GM21360 (cell line): ENCODE data around the gene OR4D1.

Experiments used
- ATAC-seq: cut with Tn5 transposase; IDR thresholded peaks from one replicate; pipeline ENCODE4 v1.9.1; 2021; ENCODE audit warnings: mild to moderate bottlenecking, moderate library complexity; ENCODE audit not compliant: unreplicated experiment

OR4D1 gene

DNA sequence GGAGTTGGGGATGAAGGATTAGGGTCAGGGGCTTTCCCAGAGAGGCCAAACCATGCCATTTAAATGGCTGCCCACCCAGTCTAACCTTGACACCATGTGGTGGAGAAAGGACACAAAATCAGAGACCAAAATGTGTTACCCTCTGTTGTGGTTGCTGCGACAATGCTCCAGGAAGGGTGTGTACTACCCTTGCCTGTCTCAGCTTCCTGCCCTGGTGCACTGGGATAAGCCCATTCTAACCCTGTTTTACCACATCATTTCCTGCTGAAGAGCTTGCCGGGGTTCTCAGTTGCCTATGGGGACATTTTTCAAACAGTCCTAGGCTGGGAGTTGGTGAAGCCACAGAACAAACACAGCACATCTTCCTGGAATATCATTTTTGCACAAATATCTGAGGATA is 4.9 kb downstream of the OR4D1 start:
- ATAC-seq = no peak

DNA sequence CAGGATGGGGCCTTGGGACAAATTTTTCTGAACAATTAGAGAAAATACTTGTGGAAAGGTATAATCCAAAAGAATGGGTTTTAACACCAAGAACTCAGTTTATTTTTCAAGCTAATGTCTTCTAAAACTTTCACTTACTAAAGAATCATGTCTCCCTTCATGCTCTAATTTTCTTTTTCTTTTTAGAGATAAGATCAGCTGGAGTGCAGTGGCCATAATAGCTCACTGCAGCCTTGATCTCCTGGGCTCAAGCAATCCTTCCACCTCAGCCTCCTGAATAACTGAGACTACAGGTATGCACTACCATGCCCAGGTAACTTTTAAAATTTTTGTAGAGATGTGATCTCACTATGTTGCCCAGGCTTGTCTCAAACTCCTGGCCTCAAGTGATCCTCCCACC is 5.5 kb downstream of the OR4D1 start:
- ATAC-seq = no peak

GRCh38 chr17:58156839-58157803 is 8.9 kb downstream of the OR4D1 start:
- ATAC-seq = no peak

DNA sequence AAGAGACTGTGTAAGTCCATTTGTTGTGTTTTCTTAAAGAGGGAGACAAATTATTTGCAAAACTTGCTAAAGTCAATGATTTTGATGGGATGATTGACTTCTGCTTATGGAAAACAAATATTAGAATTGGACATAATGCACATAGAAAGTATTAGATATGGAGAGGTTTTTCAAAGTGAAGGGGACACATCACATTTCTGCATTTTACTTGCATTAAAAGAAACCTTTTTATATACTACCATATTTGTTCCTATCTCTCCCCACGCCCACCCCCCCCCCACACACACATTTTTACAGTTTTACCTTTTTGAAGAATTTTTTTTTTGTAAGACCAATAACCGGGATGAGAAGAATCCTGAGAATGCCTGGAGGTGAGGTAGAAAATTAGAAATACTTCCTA is 10.0 kb downstream of the OR4D1 start:
- ATAC-seq = no peak

- ATAC-seq = no peak
Observed at GRCh38 chr17:58161566-58161965, 13.4 kb downstream of the OR4D1 start.

GRCh38 chr17:58165981-58166380 is 17.8 kb downstream of the OR4D1 start:
- no peak for ATAC-seq

DNA sequence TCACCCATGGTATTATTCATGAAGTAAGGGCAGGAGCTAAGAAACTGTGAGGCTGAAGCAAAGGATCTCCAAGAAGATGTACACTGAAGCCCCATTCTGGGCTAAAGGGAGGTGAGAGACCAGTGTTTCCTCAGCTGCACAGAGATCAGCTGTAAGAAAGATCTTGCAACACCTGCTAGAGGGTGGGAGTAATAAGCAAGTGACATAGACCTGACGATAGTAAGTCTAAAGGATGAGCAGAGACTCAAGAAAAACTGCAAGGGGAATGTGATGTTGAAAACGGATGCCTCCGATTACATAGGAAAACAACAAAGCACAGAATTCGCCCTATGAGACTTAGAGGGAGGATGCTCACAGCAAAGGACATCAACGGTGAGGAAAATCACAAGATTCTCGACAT is 18.5 kb downstream of the OR4D1 start, which contains the start of gene OR4D2:
OR4D2 (plus strand) TSS at position 301 of the 400 bp plus-strand sequence. CDS start 2,674 bp downstream, outside the sequence.
- no peak for ATAC-seq

DNA sequence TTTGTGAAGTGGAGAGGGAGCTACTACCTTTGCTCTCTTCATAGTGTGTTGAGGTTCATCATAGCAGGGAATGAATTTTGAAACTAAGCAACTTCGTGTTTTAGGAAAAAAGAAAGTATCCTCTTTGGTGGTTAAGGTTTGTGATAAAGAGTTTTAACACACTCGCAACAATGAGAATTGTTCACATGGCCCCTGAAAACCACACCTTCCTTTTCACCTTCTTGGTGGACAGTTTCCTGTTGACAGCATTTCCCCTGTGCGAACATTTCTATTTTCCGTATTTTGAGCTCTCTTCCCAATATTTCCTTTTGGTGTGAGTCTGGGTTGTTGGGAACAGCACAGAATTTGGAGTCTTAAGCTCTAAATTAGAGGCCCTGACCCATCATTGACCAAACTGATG is 22.4 kb downstream of the OR4D1 start:
- ATAC-seq = no peak

- no peak for ATAC-seq
Observed at GRCh38 chr17:58172369-58173071, 24.3 kb downstream of the OR4D1 start.

- no peak for ATAC-seq
Observed at GRCh38 chr17:58174871-58175270, 26.7 kb downstream of the OR4D1 start.

DNA sequence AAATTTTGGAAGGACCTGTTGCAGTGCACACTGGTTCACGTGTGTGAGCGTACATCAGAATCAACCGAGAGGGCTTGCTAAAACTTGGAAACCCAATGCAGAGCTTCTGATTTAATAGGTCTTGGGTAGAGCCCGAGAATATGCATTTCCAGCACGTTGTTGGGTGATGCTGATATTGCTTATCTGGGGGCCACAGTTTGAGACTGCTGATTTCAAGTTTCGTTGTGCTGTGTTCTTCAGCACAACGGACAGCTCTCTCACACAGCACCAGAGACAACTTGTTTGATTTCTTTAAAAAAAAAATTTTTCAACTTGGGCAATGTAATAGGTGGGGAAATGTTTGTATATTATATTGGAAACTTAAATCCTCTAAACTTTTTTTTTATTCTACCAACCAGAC is 28.0 kb downstream of the OR4D1 start:
- ATAC-seq = no peak

DNA sequence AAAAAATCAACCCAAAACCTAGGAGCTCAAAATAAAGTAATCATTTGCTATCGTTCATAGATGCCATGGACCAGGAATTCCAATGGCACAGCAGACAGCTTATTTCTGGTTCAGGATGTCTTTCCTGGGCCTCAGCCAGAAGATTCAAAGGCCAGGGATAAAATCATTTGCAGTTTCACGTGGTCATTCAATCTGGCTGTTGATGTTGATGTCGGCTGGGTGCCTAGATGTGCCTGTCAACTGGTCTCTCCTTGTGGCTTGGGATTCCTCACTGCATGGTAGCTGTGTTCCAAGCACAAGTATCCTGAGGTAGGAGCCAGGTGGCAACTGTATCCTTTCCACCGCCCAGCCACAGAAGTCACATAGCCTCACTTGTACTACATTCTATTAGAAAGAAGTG is 33.6 kb downstream of the OR4D1 start:
- no peak for ATAC-seq

DNA sequence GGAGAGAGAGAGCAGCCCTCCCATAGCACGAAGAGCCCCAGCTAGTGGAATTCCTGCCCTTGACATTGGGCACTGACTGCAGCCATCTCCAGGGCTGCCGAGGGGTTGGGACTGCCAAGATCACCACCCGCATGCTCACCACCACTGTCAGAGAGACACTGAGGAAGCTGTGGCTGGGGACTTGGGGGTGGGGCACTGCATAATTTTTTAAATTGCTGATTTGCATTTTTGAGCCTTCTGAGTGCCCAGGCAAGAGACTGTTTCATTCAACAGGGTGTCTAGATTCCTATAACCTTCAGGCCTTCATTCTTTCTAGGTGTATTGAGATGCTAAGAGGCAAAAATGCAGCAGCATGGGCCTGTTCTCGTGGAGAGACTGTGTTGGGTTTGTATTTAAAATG is 35.3 kb downstream of the OR4D1 start:
- no peak for ATAC-seq

DNA sequence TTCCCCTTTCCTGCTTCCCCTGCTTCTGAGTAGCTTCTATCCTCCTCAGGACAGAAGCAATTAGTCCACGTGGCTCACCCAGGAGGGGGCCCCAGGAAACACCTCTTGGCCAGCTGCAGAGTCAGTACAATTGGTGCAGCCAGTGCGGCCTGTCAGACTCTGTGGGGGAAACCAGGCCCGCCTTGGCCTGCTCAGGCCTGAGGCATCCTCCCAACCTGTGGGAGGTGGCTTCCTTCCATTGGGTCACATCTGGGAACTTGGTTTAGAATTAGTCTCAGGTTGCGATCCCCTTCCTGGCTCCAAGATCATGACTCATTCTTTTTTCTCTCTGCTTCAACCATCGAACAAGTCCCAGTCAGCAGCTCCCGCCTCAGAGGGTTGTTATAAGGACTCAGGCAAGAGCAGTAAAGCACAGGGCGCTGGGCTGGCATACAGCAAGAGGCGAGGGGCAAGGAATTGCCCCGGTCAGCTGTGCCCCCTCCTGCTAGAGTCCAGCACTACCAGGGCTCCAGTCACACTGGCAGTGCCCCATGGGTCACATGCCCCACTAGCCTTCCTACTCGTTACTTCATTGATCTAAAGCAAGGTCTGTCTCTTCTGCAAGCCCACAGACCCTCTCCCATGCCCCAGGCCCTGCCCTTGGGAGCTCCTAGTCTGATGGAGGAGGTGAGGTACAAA is 36.3 kb downstream of the OR4D1 start:
- ATAC-seq = no peak

- ATAC-seq = no peak
Observed at GRCh38 chr17:58184986-58185761, 37.0 kb downstream of the OR4D1 start.

DNA sequence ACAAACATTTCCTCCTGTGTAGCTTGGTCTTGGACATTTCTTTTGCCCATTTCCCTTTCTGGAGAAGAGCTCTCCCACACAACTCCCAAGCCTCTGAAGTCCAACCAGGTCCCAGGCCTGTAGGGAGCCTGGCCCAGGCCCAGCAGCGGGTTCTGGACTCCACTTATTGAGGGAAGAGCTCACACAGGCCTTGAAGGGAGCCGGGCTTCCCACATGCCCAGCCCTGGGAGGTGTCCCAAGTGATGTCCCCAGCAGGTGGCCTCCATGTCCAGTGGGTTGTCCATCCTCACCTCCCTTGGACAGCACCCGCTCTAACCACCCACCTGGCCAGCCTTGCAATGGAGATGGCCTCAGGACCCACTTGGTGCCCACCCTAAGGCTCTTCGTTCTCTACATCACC is 38.4 kb downstream of the OR4D1 start:
- no peak for ATAC-seq

- ATAC-seq = no peak
Observed at GRCh38 chr17:58187063-58187462, 38.9 kb downstream of the OR4D1 start.

DNA sequence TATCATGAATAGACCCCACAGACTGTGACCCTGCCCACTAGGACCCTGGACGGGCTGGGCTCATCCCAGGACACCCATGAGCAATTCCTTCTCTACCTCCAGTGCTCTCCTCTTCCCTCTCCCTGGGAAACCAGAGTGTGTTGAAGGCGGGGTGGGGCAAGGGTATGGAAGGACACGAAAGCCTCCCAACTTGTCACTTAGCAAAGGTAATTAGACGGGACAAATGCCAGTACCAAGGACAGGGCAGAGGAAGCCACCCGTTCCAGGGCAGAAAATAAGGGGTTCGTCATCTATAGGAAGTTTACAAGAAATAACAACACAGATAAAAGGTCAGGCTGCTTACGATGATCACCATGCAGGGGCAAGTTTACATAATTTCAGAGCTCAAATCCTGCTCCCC is 39.5 kb downstream of the OR4D1 start:
- no peak for ATAC-seq

- no peak for ATAC-seq
Observed at GRCh38 chr17:58189436-58190146, 41.4 kb downstream of the OR4D1 start.

DNA sequence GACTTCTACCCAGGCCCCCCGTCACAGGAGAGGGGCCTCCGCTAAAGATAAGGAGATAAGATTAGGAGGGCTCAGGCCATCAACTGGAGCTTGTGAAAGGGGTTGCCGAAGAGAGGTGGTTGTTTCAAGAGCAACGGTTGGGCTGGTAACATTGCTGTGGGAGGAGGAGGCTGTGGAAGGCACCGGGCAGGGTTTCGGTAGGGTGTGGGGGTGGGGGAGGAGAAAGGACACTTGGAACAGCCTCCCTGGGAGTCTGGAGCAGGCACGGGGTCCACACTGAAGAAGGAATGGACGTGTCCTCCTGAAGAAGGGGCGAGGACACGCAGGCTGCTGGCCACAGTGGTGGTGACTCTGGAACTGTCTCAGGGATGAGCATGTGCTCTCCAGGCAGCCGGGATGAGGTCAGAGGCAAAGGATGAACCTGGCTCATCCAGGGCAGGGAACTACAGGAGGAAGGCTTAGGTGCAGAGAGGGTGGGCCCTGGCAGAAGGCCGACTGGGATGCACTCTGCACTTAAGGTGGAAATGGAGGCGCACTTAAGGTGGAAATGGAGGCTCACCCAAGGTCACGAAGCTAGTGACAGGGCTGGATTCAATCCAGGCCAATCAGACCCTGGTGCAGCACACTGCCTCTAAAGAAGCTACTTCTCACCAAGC is 43.2 kb downstream of the OR4D1 start:
- no peak for ATAC-seq
